ENCODE measurements around the gene TCTA. TPM values are rescaled to one million over a fixed set of nuclear protein-coding genes. Genes with fewer than 3 reads are reported as not detected.

TCTA gene
- total and polyA plus RNA-seq, 2 donors (not counting 1 experiment from before 2014, with no cell fraction given): 46.4 to 55.9 TPM

DNA sequence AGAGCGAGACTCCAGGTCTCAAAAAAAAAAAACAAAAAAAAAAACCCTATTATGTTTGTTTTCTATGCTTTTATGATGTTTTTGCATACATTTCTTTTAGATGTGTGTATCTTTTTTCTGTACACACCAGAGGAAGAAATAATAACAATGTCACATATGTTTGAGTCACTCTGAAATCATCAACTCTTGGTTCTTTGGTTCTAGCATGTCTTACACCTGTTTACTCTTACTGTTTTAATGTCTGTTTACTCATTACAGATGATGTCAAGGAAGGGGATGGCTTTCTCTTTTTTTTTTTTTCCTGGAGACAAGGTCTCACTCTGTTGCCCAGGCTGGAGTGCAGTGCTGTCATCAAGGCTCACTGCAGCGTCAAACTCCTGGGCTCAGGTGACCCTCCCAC, 24.5 kb upstream of the TCTA start:
- Histone ChIP-seq H3K27me3 (replicated peaks in 1 of 4; ENCODE audit: control extremely low read depth in 1 of 4, control insufficient read depth in 3 of 4, insufficient read depth in 4 of 4, low read length in 3 of 4) (no peaks in the 10 kb centered on the region), H2AFZ (ENCODE audit: insufficient read depth, low read depth, low read length, poor library complexity, severe bottlenecking) (no peak overlapping the region), H3K27ac (ENCODE audit: low read length in 2 of 2) (no peak overlapping the region), H3K79me2 (ENCODE audit: control insufficient read depth, insufficient read depth, low read length) (peaks cover 98% of the 10 kb centered on the region), H3K4me3 (ENCODE audit: control extremely low read depth in 1 of 5, extremely low read depth in 1 of 5, insufficient read depth in 1 of 5, low read depth in 2 of 5, low read length in 4 of 5) (no peak overlapping the region), H3K4me1 (ENCODE audit: control insufficient read depth in 2 of 2, insufficient read depth in 2 of 2, low read length in 2 of 2) (peaks cover 30 to 44% of the 10 kb centered on the region in 2 donors), H3K4me2 (replicated peaks; ENCODE audit: low read depth, low read length, poor library complexity, severe bottlenecking) (no peak overlapping the region), H4K20me1 (ENCODE audit: control insufficient read depth, insufficient read depth, low read length, poor library complexity, severe bottlenecking) (peaks cover 98% of the 10 kb centered on the region), H3K9me3 (ENCODE audit: control extremely low read depth in 1 of 3, control insufficient read depth in 2 of 3, insufficient read depth in 1 of 3, low read length in 2 of 3) (no peaks in the 10 kb centered on the region), H3K9ac (ENCODE audit: low read length) (no peak overlapping the region), H3K36me3 (replicated peaks in 1 of 2; ENCODE audit: control extremely low read depth in 1 of 2, control insufficient read depth in 1 of 2, extremely low read depth in 1 of 2, insufficient read depth in 2 of 2, low read length in 1 of 2) (peaks cover 4 to 17% of the 10 kb centered on the region in 2 experiments)
- POLR2A ChIA-PET: no interaction called here
- CTCF ChIA-PET: interaction anchor here (1.4 kb wide), 1 partner anchor 48 kb away, joined by 3 read pairs; the partner anchor contains the start of gene USP4
- TF ChIP-seq CTCF (IDR thresholded peaks at IDR 0.05) (no peak), EZH2 (IDR thresholded peaks at IDR 0.05; ENCODE audit: borderline replicate concordance, insufficient read depth, low read depth, low read length, poor library complexity, severe bottlenecking) (no peak)
- no peaks in the 10 kb centered on the region for H3K9me3 Mint-ChIP-seq (ENCODE audit: insufficient read depth)
- no peak overlapping the region for H3K27ac Mint-ChIP-seq
- H3K27me3 Mint-ChIP-seq: no peaks in the 10 kb centered on the region
- no peak for ATAC-seq (ENCODE audit: low read depth)
- no peak overlapping the region for H3K4me3 Mint-ChIP-seq
- WGBS (ENCODE audit: insufficient coverage): no CpG with 5 or more reads among the region's 2 CpGs
- no peak for DNase-seq
- peaks cover 52% of the 10 kb centered on the region for H3K4me1 Mint-ChIP-seq
- intact Hi-C loops (cut with micrococcal nuclease): no loop called here

GRCh38 chr3:49388289-49388820, 23.9 kb upstream of the TCTA start:
- Histone ChIP-seq H3K9ac (ENCODE audit: low read length) (no peak overlapping the region), H3K4me2 (replicated peaks; ENCODE audit: low read depth, low read length, poor library complexity, severe bottlenecking) (no peak overlapping the region), H3K4me3 (ENCODE audit: control extremely low read depth in 1 of 5, extremely low read depth in 1 of 5, insufficient read depth in 1 of 5, low read depth in 2 of 5, low read length in 4 of 5) (no peak overlapping the region), H3K36me3 (replicated peaks in 1 of 2; ENCODE audit: control extremely low read depth in 1 of 2, control insufficient read depth in 1 of 2, extremely low read depth in 1 of 2, insufficient read depth in 2 of 2, low read length in 1 of 2) (peaks cover 4 to 17% of the 10 kb centered on the region in 2 experiments), H3K27me3 (replicated peaks in 1 of 4; ENCODE audit: control extremely low read depth in 1 of 4, control insufficient read depth in 3 of 4, insufficient read depth in 4 of 4, low read length in 3 of 4) (no peaks in the 10 kb centered on the region), H2AFZ (ENCODE audit: insufficient read depth, low read depth, low read length, poor library complexity, severe bottlenecking) (no peak overlapping the region), H3K27ac (ENCODE audit: low read length in 2 of 2) (peak overlapping the region in 1 of 2 donors; percentile 14), H3K79me2 (ENCODE audit: control insufficient read depth, insufficient read depth, low read length) (peaks cover 98% of the 10 kb centered on the region), H3K4me1 (ENCODE audit: control insufficient read depth in 2 of 2, insufficient read depth in 2 of 2, low read length in 2 of 2) (peaks cover 30 to 45% of the 10 kb centered on the region in 2 donors), H3K9me3 (ENCODE audit: control extremely low read depth in 1 of 3, control insufficient read depth in 2 of 3, insufficient read depth in 1 of 3, low read length in 2 of 3) (no peaks in the 10 kb centered on the region), H4K20me1 (ENCODE audit: control insufficient read depth, insufficient read depth, low read length, poor library complexity, severe bottlenecking) (peaks cover 98% of the 10 kb centered on the region)
- CTCF ChIA-PET: interaction anchor here (1.4 kb wide), 1 partner anchor 48 kb away, joined by 3 read pairs; the partner anchor contains the start of gene USP4
- Mint-ChIP-seq H3K27ac (peak overlapping the region; percentile 44), H3K27me3 (no peaks in the 10 kb centered on the region), H3K4me3 (no peak overlapping the region), H3K4me1 (peaks cover 54% of the 10 kb centered on the region), H3K9me3 (ENCODE audit: insufficient read depth) (no peaks in the 10 kb centered on the region)
- WGBS (ENCODE audit: insufficient coverage): no CpG with 5 or more reads among the region's 1 CpG
- POLR2A ChIA-PET: interaction anchor here (0.5 to 0.7 kb wide), 2 partner anchors 11 to 15 kb away, joined by 3 to 4 read pairs; no protein-coding TSS in a partner anchor
- no peak for TF ChIP-seq CTCF (IDR thresholded peaks at IDR 0.05)
- no peak for TF ChIP-seq EZH2 (IDR thresholded peaks at IDR 0.05; ENCODE audit: borderline replicate concordance, insufficient read depth, low read depth, low read length, poor library complexity, severe bottlenecking)
- intact Hi-C loops (cut with micrococcal nuclease): no loop called here
- DNase-seq: no peak
- no peak for ATAC-seq (ENCODE audit: low read depth)

All from B cell (primary cell).